HEK293 (cell line): Measurements from ENCODE around the gene CLCNKB.
"Not testable (repeated sequence)": the region's sequence is repeated elsewhere in the genome, so short reads cannot be mapped to it uniquely, and the experiment has no call there.

Source experiments
- CTCF ChIA-PET: fragments of 350-600 bp; formaldehyde crosslinking; extraction: SDS; loops from one replicate; lab custom pipeline; 2021; ENCODE audit warnings: antibody characterized with exemption; lab: Yijun Ruan, JAX
- POLR2A ChIA-PET: fragments of 300-600 bp; formaldehyde crosslinking; extraction: SDS; loops from one replicate; lab custom pipeline; 2020; ENCODE audit warnings: antibody characterized with exemption, inconsistent platforms; lab: Yijun Ruan, JAX
- H3K27ac ChIP-seq: fragments of 200-500 bp; sonication (Bioruptor generic); 2 replicates; pipeline ENCODE4 v1.5.1; 2014; ENCODE audit warnings: low read depth, low read length, control low read depth, inconsistent platforms; ENCODE audit errors: extremely low read depth
- H3K36me3 ChIP-seq, 2 experiments: fragments of 200-500 bp in 1 of 2; sonication (Bioruptor generic) in 1 of 2; 1 replicate in 1 of 2; 2 replicates in 1 of 2; pipeline ENCODE4 v1.5.1; 2014 to 2017; ENCODE audit warnings: inconsistent platforms in 2 of 2, low read length in 2 of 2; ENCODE audit not compliant: control insufficient read depth in 2 of 2, insufficient read depth in 1 of 2
- H3K4me1 ChIP-seq: fragments of 200-500 bp; sonication (Bioruptor generic); 2 replicates; pipeline ENCODE4 v1.5.1; 2014; ENCODE audit warnings: mild to moderate bottlenecking, low read length, inconsistent platforms; ENCODE audit not compliant: control insufficient read depth, insufficient read depth
- H3K4me3 ChIP-seq: 2 replicates; pipeline ENCODE4 v1.5.1; 2011; ENCODE audit warnings: low read depth, mild to moderate bottlenecking, control low read depth, low read length, moderate library complexity
- H3K9me3 ChIP-seq: fragments of 200-500 bp; sonication (Bioruptor generic); 2 replicates; pipeline ENCODE4 v1.5.1; 2014; ENCODE audit warnings: low read depth, low read length, inconsistent platforms; ENCODE audit not compliant: control insufficient read depth, insufficient read depth
- PRDM10 ChIP-seq: fragments of 450-650 bp; formaldehyde crosslinking; IDR thresholded peaks from 2 replicates; pipeline ENCODE4 v1.5.1; 2016; ENCODE audit warnings: missing biosample characterization, missing genetic modification characterization
- ZBTB11 ChIP-seq: fragments of 450-650 bp; formaldehyde crosslinking; conservative IDR thresholded peaks from 2 replicates; pipeline ENCODE4 v1.5.1; 2016; ENCODE audit warnings: low read depth, missing biosample characterization, missing genetic modification characterization
- ZBTB21 ChIP-seq: fragments of 450-650 bp; formaldehyde crosslinking; IDR thresholded peaks from 2 replicates; pipeline ENCODE4 v1.5.1; 2017; ENCODE audit warnings: missing biosample characterization, missing genetic modification characterization
- ZBTB26 ChIP-seq: fragments of 450-650 bp; formaldehyde crosslinking; optimal IDR thresholded peaks from 2 replicates; pipeline ENCODE3; 2016; ENCODE audit warnings: missing biosample characterization, mild to moderate bottlenecking, missing genetic modification characterization
- ZNF121 ChIP-seq: fragments of 450-650 bp; formaldehyde crosslinking; IDR thresholded peaks from 2 replicates; pipeline ENCODE4 v1.5.1; 2016; ENCODE audit warnings: missing biosample characterization, missing genetic modification characterization
- ZNF311 ChIP-seq: fragments of 450-650 bp; formaldehyde crosslinking; IDR thresholded peaks from 2 replicates; pipeline ENCODE4 v1.5.1; 2017; ENCODE audit warnings: missing biosample characterization, missing genetic modification characterization, borderline replicate concordance
- ZNF513 ChIP-seq: fragments of 450-650 bp; IDR thresholded peaks from 2 replicates; pipeline ENCODE4 v1.5.1; 2018; ENCODE audit warnings: missing biosample characterization, missing genetic modification characterization
- ZNF558 ChIP-seq: fragments of 450-650 bp; formaldehyde crosslinking; IDR thresholded peaks from 2 replicates; pipeline ENCODE4 v1.5.1; 2016; ENCODE audit warnings: missing biosample characterization, missing genetic modification characterization
- ZNF596 ChIP-seq: fragments of 450-650 bp; IDR thresholded peaks from 2 replicates; pipeline ENCODE4 v1.5.0; 2018; ENCODE audit warnings: missing biosample characterization, mild to moderate bottlenecking, missing genetic modification characterization, moderate library complexity
- ZNF623 ChIP-seq: fragments of 450-650 bp; formaldehyde crosslinking; IDR thresholded peaks from 2 replicates; pipeline ENCODE4 v1.5.1; 2016; ENCODE audit warnings: missing biosample characterization, missing genetic modification characterization
- ZNF664 ChIP-seq: fragments of 450-650 bp; formaldehyde crosslinking; IDR thresholded peaks from 2 replicates; pipeline ENCODE4 v1.5.1; 2016; ENCODE audit warnings: missing biosample characterization, missing genetic modification characterization
- TF ChIP-seq, protein P1 (sequence below): fragments of 450-650 bp; formaldehyde crosslinking; IDR thresholded peaks from 2 replicates; pipeline ENCODE4 v1.5.1; 2017; ENCODE audit warnings: missing biosample characterization, missing genetic modification characterization

Gene CLCNKB

GRCh38 chr1:15997637-15998280 is 45.8 kb upstream of the CLCNKB start (continued):
- TF ChIP-seq ZBTB11 (tag by site-specific recombination) (no peak), ZBTB21 (tag by site-specific recombination) (no peak), ZBTB26 (tag by site-specific recombination) (no peak), ZNF558 (tag by site-specific recombination) (no peak), ZNF596 (tag by site-specific recombination) (no peak), ZNF513 (no peak)
- TF ChIP-seq, protein P1, sequence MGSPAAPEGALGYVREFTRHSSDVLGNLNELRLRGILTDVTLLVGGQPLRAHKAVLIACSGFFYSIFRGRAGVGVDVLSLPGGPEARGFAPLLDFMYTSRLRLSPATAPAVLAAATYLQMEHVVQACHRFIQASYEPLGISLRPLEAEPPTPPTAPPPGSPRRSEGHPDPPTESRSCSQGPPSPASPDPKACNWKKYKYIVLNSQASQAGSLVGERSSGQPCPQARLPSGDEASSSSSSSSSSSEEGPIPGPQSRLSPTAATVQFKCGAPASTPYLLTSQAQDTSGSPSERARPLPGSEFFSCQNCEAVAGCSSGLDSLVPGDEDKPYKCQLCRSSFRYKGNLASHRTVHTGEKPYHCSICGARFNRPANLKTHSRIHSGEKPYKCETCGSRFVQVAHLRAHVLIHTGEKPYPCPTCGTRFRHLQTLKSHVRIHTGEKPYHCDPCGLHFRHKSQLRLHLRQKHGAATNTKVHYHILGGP (tag by site-specific recombination) = no peak

DNA sequence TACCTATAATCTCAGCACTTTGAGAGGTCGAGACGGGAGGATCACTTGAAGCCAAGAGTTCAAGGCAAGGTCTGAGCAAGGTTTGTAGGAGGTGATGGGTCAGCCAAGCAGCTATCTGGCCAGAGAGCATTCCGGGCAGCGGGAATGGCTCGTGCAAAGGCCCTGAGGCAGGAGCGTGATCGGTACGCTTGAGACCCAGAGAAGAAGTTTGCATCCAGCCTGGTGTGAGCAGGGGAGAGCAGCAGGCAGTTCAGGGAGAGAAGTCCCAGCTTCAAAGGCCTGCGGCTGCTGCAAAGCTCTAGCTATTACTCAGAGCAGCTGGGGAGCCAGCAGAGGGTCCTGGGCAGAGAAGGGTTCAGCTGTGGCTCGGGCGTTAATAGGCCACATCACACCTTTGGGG is 44.7 kb upstream of the CLCNKB start:
- Histone ChIP-seq H3K4me3 (no peak overlapping the region), H3K27ac (no peak overlapping the region), H3K9me3 (no peaks in the 10 kb centered on the region), H3K4me1 (no peaks in the 10 kb centered on the region), H3K36me3 (no peaks in the 10 kb centered on the region)
- ChIA-PET POLR2A (no interaction called here), CTCF (interaction anchor here (1.0 to 1.6 kb wide), 2 partner anchors 11 to 14 kb away, joined by 3 to 5 read pairs; no protein-coding TSS in a partner anchor)
- no peak for TF ChIP-seq ZNF311 (tag by site-specific recombination)
- TF ChIP-seq ZNF623 (tag by site-specific recombination) = peak; percentile 97

DNA sequence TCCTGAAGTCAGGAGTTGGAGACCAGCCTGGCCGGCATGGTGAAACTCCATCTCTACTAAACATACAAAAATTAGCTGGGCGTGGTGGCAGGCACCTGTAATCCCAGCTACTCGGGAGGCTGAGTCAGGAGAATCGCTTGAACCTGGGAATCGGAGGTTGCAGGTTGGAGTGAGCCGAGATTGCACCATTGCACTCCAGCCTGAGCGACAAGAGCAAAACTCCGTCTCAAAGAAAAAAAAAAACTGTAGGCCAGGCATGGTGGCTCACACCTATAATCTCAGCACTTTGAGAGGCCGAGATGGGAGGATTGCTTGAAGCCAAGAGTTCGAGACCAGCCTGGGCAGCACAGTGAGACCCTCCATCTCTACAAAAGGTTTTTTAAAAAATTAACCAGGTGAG is 42.3 kb upstream of the CLCNKB start:
- TF ChIP-seq ZNF121 = 0 out of 2 replicates have a peak, but pooled peaks have one; percentile 15
- H3K9me3 ChIP-seq, H3K27ac ChIP-seq, H3K4me3 ChIP-seq, H3K36me3 ChIP-seq, H3K4me1 ChIP-seq: not testable (repeated sequence)
- ChIA-PET CTCF (interaction anchor here (0.6 kb wide), 2 partner anchors 171 to 211 kb away, joined by 3 read pairs; no protein-coding TSS in a partner anchor), POLR2A (interaction anchor here (0.6 kb wide), 1 partner anchor 196 kb away, joined by 5 read pairs; no protein-coding TSS in a partner anchor)

- POLR2A ChIA-PET = no interaction called here
- TF ChIP-seq PRDM10 = peak; percentile 88
- no peak for TF ChIP-seq ZNF664 (tag by site-specific recombination)
- CTCF ChIA-PET = interaction anchor here (0.5 to 1.1 kb wide), 5 partner anchors 48 to 190 kb away, joined by 3 to 4 read pairs (median 3); no protein-coding TSS in a partner anchor
These were observed 38.0 kb upstream of the CLCNKB start for GRCh38 chr1:16005597-16005996.

More at GRCh38 chr1:16005597-16005996, 38.0 kb upstream of the CLCNKB start:
- no peaks in the 10 kb centered on the region for H3K9me3 ChIP-seq
- no peaks in the 10 kb centered on the region for H3K4me1 ChIP-seq
- no peak overlapping the region for H3K27ac ChIP-seq
- H3K4me3 ChIP-seq = no peak overlapping the region
- no peaks in the 10 kb centered on the region for H3K36me3 ChIP-seq
